PC-3 (cell line): Measurements from ENCODE around the gene SPINK9.

ENCODE experiments used
- CTCF ChIP-seq: fragments of 300-600 bp; sonication (generic); conservative IDR thresholded peaks from 2 replicates; pipeline ENCODE4 v1.5.1; 2017; ENCODE audit warnings: antibody characterized with exemption, low read depth, mild to moderate bottlenecking, low read length
- EZH2phosphoT487 ChIP-seq: fragments of 300-600 bp; sonication (generic); IDR thresholded peaks from 2 replicates; pipeline ENCODE4 v1.6.1; 2018; ENCODE audit warnings: mild to moderate bottlenecking, antibody characterized with exemption, low read length, borderline replicate concordance

DNA sequence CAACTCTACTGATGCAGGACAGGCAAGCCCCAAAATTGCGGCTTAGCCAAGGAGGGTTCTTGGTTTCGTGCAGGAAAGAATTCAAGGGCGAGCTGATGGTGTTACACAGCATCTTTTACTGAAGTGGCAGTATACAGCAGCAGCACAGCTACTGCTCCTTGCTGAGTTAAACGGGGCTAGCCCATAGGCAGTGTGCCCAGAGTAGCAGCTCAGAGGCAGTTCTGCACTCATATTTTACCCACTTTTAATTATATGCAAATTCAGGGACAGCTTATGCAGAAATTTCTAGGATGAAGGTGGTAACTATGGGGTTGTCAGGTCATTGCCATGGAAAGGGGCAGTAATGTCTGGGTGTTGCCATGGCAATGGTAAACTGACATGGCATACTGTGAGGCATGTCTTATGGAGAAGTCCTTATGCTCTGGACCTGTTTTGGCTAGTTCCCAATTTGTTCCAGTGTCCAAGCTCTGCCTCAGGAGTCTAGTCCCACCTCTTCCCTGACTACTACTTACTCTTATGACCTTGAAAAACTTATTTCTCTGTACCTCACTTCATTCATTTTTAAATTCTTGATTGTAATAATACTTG lies 2.0 kb upstream of the SPINK9 start:
- TF ChIP-seq EZH2phosphoT487 (no peak), CTCF (no peak)
